ENCODE measurements around the gene AMIGO1. TPM values are rescaled to one million over a fixed set of nuclear protein-coding genes. Genes with fewer than 3 reads are reported as not detected.
A peak's percentile ranks its signal among the peaks of the same experiment; 100 is the strongest.
"Not testable (repeated sequence)": the region's sequence is repeated elsewhere in the genome, so short reads cannot be mapped to it uniquely, and the experiment has no call there.

The AMIGO1 gene
- total and polyA plus RNA-seq, 2 experiments from 2014 or later: 7.7 to 10.5 TPM

- no peak for TF ChIP-seq CTCF (IDR thresholded peaks at IDR 0.05; ENCODE audit: low read depth, low read length)
- H3K4me1 ChIP-seq (ENCODE audit: low read depth): no peaks in the 10 kb centered on the region
- no peak overlapping the region for H3K4me3 ChIP-seq
- peaks cover 4% of the 10 kb centered on the region for H3K36me3 ChIP-seq
- no peak for DNase-seq (ENCODE audit: low read depth in 1 of 2, low spot score in 1 of 2)
- no peak overlapping the region for H3K27ac ChIP-seq
- no peaks in the 10 kb centered on the region for H3K27me3 ChIP-seq
- no peaks in the 10 kb centered on the region for H3K9me3 ChIP-seq (ENCODE audit: low read depth)
These were observed 34.8 kb downstream of the AMIGO1 start for GRCh38 chr1:109474697-109475096.

GRCh38 chr1:109473284-109474057, 36.1 kb downstream of the AMIGO1 start:
- not testable (repeated sequence) for H3K4me1 ChIP-seq (ENCODE audit: low read depth); H3K36me3 ChIP-seq; H3K27ac ChIP-seq; H3K27me3 ChIP-seq; H3K9me3 ChIP-seq (ENCODE audit: low read depth); DNase-seq (ENCODE audit: low read depth in 1 of 2, low spot score in 1 of 2); H3K4me3 ChIP-seq

GRCh38 chr1:109472779-109473178, 36.7 kb downstream of the AMIGO1 start:
- H3K9me3 ChIP-seq (ENCODE audit: low read depth): no peaks in the 10 kb centered on the region
- peaks cover 2% of the 10 kb centered on the region for H3K4me1 ChIP-seq (ENCODE audit: low read depth)
- no peak overlapping the region for H3K4me3 ChIP-seq
- H3K27ac ChIP-seq: no peak overlapping the region
- TF ChIP-seq CTCF (IDR thresholded peaks at IDR 0.05; ENCODE audit: low read depth, low read length): no peak
- H3K36me3 ChIP-seq: peaks cover 4% of the 10 kb centered on the region
- peaks cover 12% of the 10 kb centered on the region for H3K27me3 ChIP-seq
- DNase-seq (ENCODE audit: low read depth in 1 of 2, low spot score in 1 of 2): no peak

GRCh38 chr1:109470245-109470644, 39.3 kb downstream of the AMIGO1 start:
- TF ChIP-seq CTCF (IDR thresholded peaks at IDR 0.05; ENCODE audit: low read depth, low read length): no peak
- peaks cover 15% of the 10 kb centered on the region for H3K27me3 ChIP-seq

GRCh38 chr1:109468903-109469302, 40.6 kb downstream of the AMIGO1 start:
- H3K4me3 ChIP-seq: no peak overlapping the region
- H3K4me1 ChIP-seq (ENCODE audit: low read depth): peaks cover 6% of the 10 kb centered on the region
- no peaks in the 10 kb centered on the region for H3K36me3 ChIP-seq
- TF ChIP-seq CTCF (IDR thresholded peaks at IDR 0.05; ENCODE audit: low read depth, low read length): no peak
- no peak overlapping the region for H3K27ac ChIP-seq
- H3K9me3 ChIP-seq (ENCODE audit: low read depth): no peaks in the 10 kb centered on the region
- DNase-seq (ENCODE audit: low read depth in 1 of 2, low spot score in 1 of 2): no peak
- H3K27me3 ChIP-seq: peaks cover 29% of the 10 kb centered on the region

More at GRCh38 chr1:109470245-109470644, 39.3 kb downstream of the AMIGO1 start:
- no peaks in the 10 kb centered on the region for H3K36me3 ChIP-seq
- peaks cover 6% of the 10 kb centered on the region for H3K4me1 ChIP-seq (ENCODE audit: low read depth)
- no peak overlapping the region for H3K27ac ChIP-seq
- DNase-seq (ENCODE audit: low read depth in 1 of 2, low spot score in 1 of 2): no peak
- no peak overlapping the region for H3K4me3 ChIP-seq
- H3K9me3 ChIP-seq (ENCODE audit: low read depth): no peaks in the 10 kb centered on the region

GRCh38 chr1:109468061-109468460, 41.5 kb downstream of the AMIGO1 start:
- H3K27me3 ChIP-seq: peaks cover 37% of the 10 kb centered on the region
- TF ChIP-seq CTCF (IDR thresholded peaks at IDR 0.05; ENCODE audit: low read depth, low read length): no peak
- H3K4me1 ChIP-seq (ENCODE audit: low read depth): peaks cover 6% of the 10 kb centered on the region
- no peaks in the 10 kb centered on the region for H3K9me3 ChIP-seq (ENCODE audit: low read depth)
- no peak for DNase-seq (ENCODE audit: low read depth in 1 of 2, low spot score in 1 of 2)
- H3K27ac ChIP-seq: peak overlapping the region; percentile 96
- no peaks in the 10 kb centered on the region for H3K36me3 ChIP-seq
- H3K4me3 ChIP-seq: no peak overlapping the region

Measured in cardiac muscle cell (in vitro differentiated cells and primary cell).